ENCODE data around the gene CNTNAP1.

DNA sequence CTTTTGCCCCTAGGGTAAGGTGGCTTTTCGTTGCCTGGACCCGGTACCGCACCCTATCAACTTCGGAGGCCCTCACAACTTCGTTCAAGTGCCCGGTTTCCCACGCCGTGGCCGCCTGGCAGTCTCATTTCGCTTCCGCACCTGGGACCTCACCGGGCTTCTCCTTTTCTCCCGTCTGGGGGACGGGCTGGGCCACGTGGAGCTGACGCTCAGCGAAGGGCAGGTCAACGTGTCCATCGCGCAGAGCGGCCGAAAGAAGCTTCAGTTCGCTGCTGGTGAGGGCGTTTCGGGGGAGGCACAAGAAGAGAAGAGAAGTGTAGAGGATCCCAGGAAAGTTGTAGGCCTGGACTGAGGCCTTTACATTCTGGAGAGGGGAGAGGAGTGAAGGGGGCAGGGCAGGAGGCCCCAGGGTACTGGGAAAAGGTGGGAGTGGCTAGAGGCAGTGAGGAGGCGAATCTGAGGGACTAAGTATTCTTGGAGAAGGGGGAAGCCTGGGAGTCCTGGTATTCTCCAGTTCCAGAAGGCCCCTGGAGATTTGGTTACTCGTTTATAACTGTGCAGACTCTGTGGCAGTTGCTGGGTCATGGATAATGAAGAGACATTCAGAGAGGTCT is 5.5 kb downstream of the CNTNAP1 start:
- TF ChIP-seq FOXP2 (optimal IDR thresholded peaks at IDR 0.05; ENCODE audit: borderline replicate concordance, extremely low read depth, extremely low read length, insufficient read depth) (no peak), POLR2AphosphoS5 (IDR thresholded peaks at IDR 0.05; ENCODE audit: low read depth, low read length) (no peak)
